ENCODE measurements around the gene URM1. TPM values are rescaled to one million over a fixed set of nuclear protein-coding genes. Genes with fewer than 3 reads are reported as not detected.

The URM1 gene
- total RNA-seq, 1 experiment from 2014 or later: 46.6 TPM

GRCh38 chr9:128405077-128405779 lies 34.1 kb downstream of the URM1 start:
- Histone ChIP-seq H4K20me1 (ENCODE audit: control insufficient read depth, insufficient read depth, insufficient read length) (no peaks in the 10 kb centered on the region), H4K91ac (ENCODE audit: insufficient read length, low read depth, low read length) (no peak overlapping the region), H2BK15ac (ENCODE audit: low read depth, low read length) (no peak overlapping the region), H2BK120ac (ENCODE audit: low read depth, low read length, poor library complexity, severe bottlenecking) (no peak overlapping the region), H3K27ac (ENCODE audit: insufficient read length, low read depth, low read length) (no peak overlapping the region), H3T11ph (ENCODE audit: low read length) (no peak overlapping the region), H3K4ac (ENCODE audit: low read depth, low read length) (no peak overlapping the region), H3K14ac (ENCODE audit: insufficient read depth, low read length) (no peak overlapping the region), H2BK20ac (ENCODE audit: low read depth, low read length, poor library complexity, severe bottlenecking) (no peak overlapping the region), H3K4me2 (ENCODE audit: insufficient read depth, insufficient read length, low read length) (no peak overlapping the region), H3K18ac (ENCODE audit: insufficient read length, low read depth, low read length) (no peak overlapping the region), H2AK5ac (ENCODE audit: insufficient read length, low read length) (no peak overlapping the region), H3K9me3 (ENCODE audit: control insufficient read depth, low read depth, low read length) (no peaks in the 10 kb centered on the region), H3K79me2 (ENCODE audit: insufficient read depth, low read length) (no peaks in the 10 kb centered on the region), H3K9ac (ENCODE audit: extremely low read depth, insufficient read length, low read length) (no peak overlapping the region), H4K5ac (ENCODE audit: insufficient read length, low read depth, low read length) (no peak overlapping the region), H3K23me2 (ENCODE audit: insufficient read length, low read depth, low read length, poor library complexity, severe bottlenecking) (no peaks in the 10 kb centered on the region), H3K4me1 (ENCODE audit: insufficient read depth, low read length) (no peaks in the 10 kb centered on the region), H2BK12ac (ENCODE audit: insufficient read length, low read depth, low read length) (no peak overlapping the region), H3K79me1 (ENCODE audit: insufficient read depth, low read depth, low read length, poor library complexity, severe bottlenecking) (no peaks in the 10 kb centered on the region), H3K23ac (ENCODE audit: insufficient read length, low read depth, low read length) (no peak overlapping the region), H4K8ac (replicated peaks; ENCODE audit: insufficient read length, low read depth, low read length) (no peak overlapping the region), H3K56ac (ENCODE audit: insufficient read length, low read depth, low read length) (no peak overlapping the region), H2AFZ (ENCODE audit: low read length) (no peak overlapping the region), H3K27me3 (ENCODE audit: insufficient read depth, low read length) (peaks cover 67% of the 10 kb centered on the region), H2BK5ac (ENCODE audit: insufficient read length, low read length) (no peak overlapping the region)
- WGBS (ENCODE audit: extremely low coverage, insufficient read length, low lambda C conversion rate): no CpG with 5 or more reads among the region's 20 CpGs
- Mint-ChIP-seq H3K9me3 (peaks cover 0 to 3% of the 10 kb centered on the region in 2 experiments; a peak in 2 of 5 replicates), H3K4me1 (peaks cover 31 to 32% of the 10 kb centered on the region in 2 experiments), H3K27me3 (ENCODE audit: low read depth) (peaks cover 99% of the 10 kb centered on the region), H3K27ac (no peak overlapping the region; a peak in 1 of 7 replicates), H3K4me3 (peak overlapping the region in 1 of 2 experiments; percentile 6; a peak in 1 of 5 replicates), H3K36me3 (ENCODE audit: insufficient read depth in 1 of 3, low read depth in 3 of 3) (no peaks in the 10 kb centered on the region; a peak in 1 of 7 replicates)
- no peak for TF ChIP-seq CTCF (conservative IDR thresholded peaks at IDR 0.05)
- DNase-seq: no peak

Measured in H9 (cell line).